ENCODE results near the gene NUMBL.

Gene NUMBL

DNA sequence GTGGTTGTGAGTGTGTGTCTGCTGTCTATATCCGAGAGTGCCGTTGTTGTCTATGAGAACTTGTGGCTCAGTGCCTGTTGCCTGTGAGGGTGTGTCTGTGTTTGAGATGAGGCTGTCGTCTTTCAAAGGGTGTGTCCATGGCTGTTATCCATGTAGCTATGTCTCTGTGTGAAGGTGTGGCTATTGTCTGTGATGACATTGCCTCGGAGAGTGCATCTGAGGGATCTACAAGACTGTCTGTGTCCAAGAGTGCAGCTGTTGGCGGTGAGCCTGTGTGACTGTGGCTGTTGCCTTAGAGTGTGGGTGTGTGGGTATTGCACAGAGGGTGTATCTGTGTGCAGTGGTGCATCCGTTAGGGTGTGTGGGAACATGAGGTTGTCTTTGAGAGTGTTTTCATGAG, 4.9 kb downstream of the NUMBL start:
- no peak for DNase-seq (ENCODE audit: low spot score)
- no peak for TF ChIP-seq CTCF (IDR thresholded peaks at IDR 0.05; ENCODE audit: extremely low read depth, insufficient read depth, missing control alignments)
- in situ Hi-C loops (cut with MboI; ENCODE audit: low pct_unique_long_range_greater_than_20kb, low sequenced_read_pairs, unreplicated experiment): no loop called here

DNA sequence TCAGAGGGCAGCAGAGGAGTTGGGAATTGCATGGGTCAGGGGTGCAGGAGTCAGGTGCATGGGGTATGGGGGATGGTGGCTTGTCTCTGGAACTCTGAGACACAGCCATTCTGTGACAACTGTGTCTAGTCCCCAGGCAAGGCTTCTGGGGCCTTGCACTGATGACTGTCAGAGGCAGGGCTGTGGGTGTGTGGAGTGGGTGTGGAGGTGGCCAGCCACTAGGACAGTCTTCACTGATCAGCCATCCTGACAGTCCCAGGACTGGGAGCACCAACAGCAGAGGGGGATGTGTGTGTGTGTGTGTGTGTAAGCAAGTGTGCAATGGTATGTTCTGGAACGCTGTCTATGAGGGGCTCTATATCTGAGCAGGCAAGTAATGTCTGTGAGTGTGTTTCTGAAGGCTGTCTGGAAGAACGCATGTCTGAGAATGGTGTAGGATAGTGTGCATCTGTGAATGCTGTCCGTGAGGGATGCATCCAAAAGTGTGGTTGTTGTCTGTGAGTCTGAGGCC, 5.4 kb downstream of the NUMBL start:
- no peak for DNase-seq (ENCODE audit: low spot score)
- no peak for TF ChIP-seq CTCF (IDR thresholded peaks at IDR 0.05; ENCODE audit: extremely low read depth, insufficient read depth, missing control alignments)
- in situ Hi-C loops (cut with MboI; ENCODE audit: low pct_unique_long_range_greater_than_20kb, low sequenced_read_pairs, unreplicated experiment): no loop called here

DNA sequence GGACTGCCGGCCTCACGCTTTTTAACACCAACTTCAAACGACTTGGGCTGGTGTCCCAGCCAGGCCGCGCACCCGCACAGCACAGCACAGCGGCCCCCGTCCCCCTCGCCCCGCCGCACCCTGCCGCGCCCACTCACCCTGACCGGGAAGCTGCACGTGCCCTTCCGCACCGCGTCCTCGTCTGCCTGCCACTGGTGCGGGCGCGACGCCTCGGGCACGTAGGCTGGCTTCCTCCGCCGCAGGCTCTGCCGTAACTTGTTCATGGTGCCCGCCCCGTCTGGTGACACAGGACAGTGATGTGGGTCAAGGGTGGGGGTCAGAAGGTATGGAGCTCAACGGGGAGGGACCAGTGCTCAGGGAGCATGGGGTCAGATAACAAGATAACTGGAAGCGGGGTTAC, 6.2 kb downstream of the NUMBL start:
- DNase-seq (ENCODE audit: low spot score): no peak
- no peak for TF ChIP-seq CTCF (IDR thresholded peaks at IDR 0.05; ENCODE audit: extremely low read depth, insufficient read depth, missing control alignments)
- in situ Hi-C loops (cut with MboI; ENCODE audit: low pct_unique_long_range_greater_than_20kb, low sequenced_read_pairs, unreplicated experiment): no loop called here

GRCh38 chr19:40683437-40683836, 7.0 kb downstream of the NUMBL start:
- DNase-seq (ENCODE audit: low spot score): no peak
- no peak for TF ChIP-seq CTCF (IDR thresholded peaks at IDR 0.05; ENCODE audit: extremely low read depth, insufficient read depth, missing control alignments)
- in situ Hi-C loops (cut with MboI; ENCODE audit: low pct_unique_long_range_greater_than_20kb, low sequenced_read_pairs, unreplicated experiment): no loop called here

GRCh38 chr19:40682431-40682964, 8.0 kb downstream of the NUMBL start:
- no peak for DNase-seq (ENCODE audit: low spot score)
- in situ Hi-C loops (cut with MboI; ENCODE audit: low pct_unique_long_range_greater_than_20kb, low sequenced_read_pairs, unreplicated experiment): no loop called here
- no peak for TF ChIP-seq CTCF (IDR thresholded peaks at IDR 0.05; ENCODE audit: extremely low read depth, insufficient read depth, missing control alignments)

GRCh38 chr19:40681039-40681438, 9.4 kb downstream of the NUMBL start:
- no peak for TF ChIP-seq CTCF (IDR thresholded peaks at IDR 0.05; ENCODE audit: extremely low read depth, insufficient read depth, missing control alignments)
- in situ Hi-C loops (cut with MboI; ENCODE audit: low pct_unique_long_range_greater_than_20kb, low sequenced_read_pairs, unreplicated experiment): no loop called here
- DNase-seq (ENCODE audit: low spot score): no peak

DNA sequence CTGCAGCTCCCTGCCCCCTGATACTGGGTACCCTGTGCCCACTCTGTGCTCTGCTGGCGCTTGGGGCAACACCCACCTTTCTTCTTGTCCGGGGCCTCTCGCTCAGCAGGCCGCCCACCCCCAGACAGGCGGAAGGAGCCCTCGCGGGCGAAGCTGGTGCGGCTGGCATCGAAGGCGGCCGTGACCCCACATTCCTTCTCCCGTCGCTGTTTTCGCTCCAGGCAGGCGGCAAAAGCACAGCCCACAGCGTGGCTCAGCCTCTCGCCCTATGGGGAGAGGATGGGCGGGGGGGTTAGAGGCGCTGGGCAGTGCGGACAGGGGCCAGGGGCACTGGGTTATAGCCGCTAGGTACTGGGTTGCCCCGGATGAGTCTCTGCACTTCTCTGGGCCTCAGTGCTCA, 13.3 kb downstream of the NUMBL start:
- DNase-seq (ENCODE audit: low spot score): no peak
- in situ Hi-C loops (cut with MboI; ENCODE audit: low pct_unique_long_range_greater_than_20kb, low sequenced_read_pairs, unreplicated experiment): no loop called here
- no peak for TF ChIP-seq CTCF (IDR thresholded peaks at IDR 0.05; ENCODE audit: extremely low read depth, insufficient read depth, missing control alignments)

All from GM13977 (cell line).